Ishikawa (cell line): ENCODE data around the gene GPANK1.

Experiments
- CEBPB ChIP-seq: IDR thresholded peaks from 2 replicates; pipeline ENCODE4 v1.6.1; 2012
- CREB1 ChIP-seq: IDR thresholded peaks from 2 replicates; pipeline ENCODE4 v1.6.1; 2012; ENCODE audit warnings: low read depth
- EGR1 ChIP-seq: IDR thresholded peaks from 2 replicates; pipeline ENCODE4 v1.6.1; 2012
- EP300 ChIP-seq: IDR thresholded peaks from 2 replicates; pipeline ENCODE4 v1.6.1; 2012; ENCODE audit warnings: borderline replicate concordance
- FOXM1 ChIP-seq: IDR thresholded peaks from 2 replicates; pipeline ENCODE4 v1.6.1; 2012; ENCODE audit warnings: low read depth, borderline replicate concordance
- NFIC ChIP-seq: IDR thresholded peaks from 2 replicates; pipeline ENCODE4 v1.6.1; 2012
- RAD21 ChIP-seq: IDR thresholded peaks from 2 replicates; pipeline ENCODE4 v1.6.1; 2012; ENCODE audit warnings: low read depth
- TAF1 ChIP-seq: IDR thresholded peaks from 2 replicates; pipeline ENCODE4 v1.6.1; 2012; ENCODE audit warnings: low read depth, mild to moderate bottlenecking
- TCF12 ChIP-seq: IDR thresholded peaks from 2 replicates; pipeline ENCODE4 v1.6.1; 2012; ENCODE audit warnings: low read depth
- TEAD4 ChIP-seq: IDR thresholded peaks from 2 replicates; pipeline ENCODE4 v1.6.1; 2012
- YY1 ChIP-seq: IDR thresholded peaks from 2 replicates; pipeline ENCODE4 v1.6.1; 2012; ENCODE audit warnings: low read depth
- ZBTB7A ChIP-seq: IDR thresholded peaks from 2 replicates; pipeline ENCODE4 v1.6.1; 2012; ENCODE audit warnings: low read depth
- TF ChIP-seq, protein P1 (sequence below): IDR thresholded peaks from 2 replicates; pipeline ENCODE4 v1.6.1; 2012
- TF ChIP-seq, protein P2 (sequence below): IDR thresholded peaks from 2 replicates; pipeline ENCODE4 v1.6.1; 2012; ENCODE audit warnings: low read depth, mild to moderate bottlenecking
- TF ChIP-seq, protein P3 (sequence below): IDR thresholded peaks from 2 replicates; pipeline ENCODE4 v1.6.1; 2012

GPANK1 gene

DNA sequence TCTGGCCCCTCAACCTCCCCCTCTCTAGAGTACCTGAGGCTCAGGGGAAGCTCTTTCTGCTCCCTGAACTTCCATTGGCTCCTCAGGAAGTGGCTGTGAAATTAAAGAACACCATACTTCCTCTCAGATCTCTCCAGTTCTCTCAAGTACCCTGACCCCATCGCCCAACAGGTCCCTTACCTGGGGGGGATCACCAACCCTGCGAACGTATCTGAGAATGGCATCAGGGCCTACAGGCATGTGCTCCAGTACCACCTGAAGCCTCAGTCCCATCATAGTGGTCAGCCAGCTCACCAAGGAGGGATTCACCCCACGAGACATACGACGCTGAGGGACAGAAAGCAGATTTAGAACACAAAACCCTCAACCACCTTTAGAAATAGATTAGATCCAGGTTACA is 24.2 kb downstream of the GPANK1 start:
- TF ChIP-seq, protein P1, sequence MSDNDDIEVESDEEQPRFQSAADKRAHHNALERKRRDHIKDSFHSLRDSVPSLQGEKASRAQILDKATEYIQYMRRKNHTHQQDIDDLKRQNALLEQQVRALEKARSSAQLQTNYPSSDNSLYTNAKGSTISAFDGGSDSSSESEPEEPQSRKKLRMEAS, result no peak
- TF ChIP-seq TEAD4 (no peak), EP300 (no peak), CREB1 (no peak), TAF1 (no peak), TCF12 (no peak), YY1 (no peak), NFIC (no peak), CEBPB (no peak), EGR1 (no peak), ZBTB7A (no peak), RAD21 (no peak), FOXM1 (no peak)
- TF ChIP-seq, protein P2, sequence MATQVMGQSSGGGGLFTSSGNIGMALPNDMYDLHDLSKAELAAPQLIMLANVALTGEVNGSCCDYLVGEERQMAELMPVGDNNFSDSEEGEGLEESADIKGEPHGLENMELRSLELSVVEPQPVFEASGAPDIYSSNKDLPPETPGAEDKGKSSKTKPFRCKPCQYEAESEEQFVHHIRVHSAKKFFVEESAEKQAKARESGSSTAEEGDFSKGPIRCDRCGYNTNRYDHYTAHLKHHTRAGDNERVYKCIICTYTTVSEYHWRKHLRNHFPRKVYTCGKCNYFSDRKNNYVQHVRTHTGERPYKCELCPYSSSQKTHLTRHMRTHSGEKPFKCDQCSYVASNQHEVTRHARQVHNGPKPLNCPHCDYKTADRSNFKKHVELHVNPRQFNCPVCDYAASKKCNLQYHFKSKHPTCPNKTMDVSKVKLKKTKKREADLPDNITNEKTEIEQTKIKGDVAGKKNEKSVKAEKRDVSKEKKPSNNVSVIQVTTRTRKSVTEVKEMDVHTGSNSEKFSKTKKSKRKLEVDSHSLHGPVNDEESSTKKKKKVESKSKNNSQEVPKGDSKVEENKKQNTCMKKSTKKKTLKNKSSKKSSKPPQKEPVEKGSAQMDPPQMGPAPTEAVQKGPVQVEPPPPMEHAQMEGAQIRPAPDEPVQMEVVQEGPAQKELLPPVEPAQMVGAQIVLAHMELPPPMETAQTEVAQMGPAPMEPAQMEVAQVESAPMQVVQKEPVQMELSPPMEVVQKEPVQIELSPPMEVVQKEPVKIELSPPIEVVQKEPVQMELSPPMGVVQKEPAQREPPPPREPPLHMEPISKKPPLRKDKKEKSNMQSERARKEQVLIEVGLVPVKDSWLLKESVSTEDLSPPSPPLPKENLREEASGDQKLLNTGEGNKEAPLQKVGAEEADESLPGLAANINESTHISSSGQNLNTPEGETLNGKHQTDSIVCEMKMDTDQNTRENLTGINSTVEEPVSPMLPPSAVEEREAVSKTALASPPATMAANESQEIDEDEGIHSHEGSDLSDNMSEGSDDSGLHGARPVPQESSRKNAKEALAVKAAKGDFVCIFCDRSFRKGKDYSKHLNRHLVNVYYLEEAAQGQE, result no peak
- TF ChIP-seq, protein P3, sequence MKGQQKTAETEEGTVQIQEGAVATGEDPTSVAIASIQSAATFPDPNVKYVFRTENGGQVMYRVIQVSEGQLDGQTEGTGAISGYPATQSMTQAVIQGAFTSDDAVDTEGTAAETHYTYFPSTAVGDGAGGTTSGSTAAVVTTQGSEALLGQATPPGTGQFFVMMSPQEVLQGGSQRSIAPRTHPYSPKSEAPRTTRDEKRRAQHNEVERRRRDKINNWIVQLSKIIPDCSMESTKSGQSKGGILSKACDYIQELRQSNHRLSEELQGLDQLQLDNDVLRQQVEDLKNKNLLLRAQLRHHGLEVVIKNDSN, result no peak

DNA sequence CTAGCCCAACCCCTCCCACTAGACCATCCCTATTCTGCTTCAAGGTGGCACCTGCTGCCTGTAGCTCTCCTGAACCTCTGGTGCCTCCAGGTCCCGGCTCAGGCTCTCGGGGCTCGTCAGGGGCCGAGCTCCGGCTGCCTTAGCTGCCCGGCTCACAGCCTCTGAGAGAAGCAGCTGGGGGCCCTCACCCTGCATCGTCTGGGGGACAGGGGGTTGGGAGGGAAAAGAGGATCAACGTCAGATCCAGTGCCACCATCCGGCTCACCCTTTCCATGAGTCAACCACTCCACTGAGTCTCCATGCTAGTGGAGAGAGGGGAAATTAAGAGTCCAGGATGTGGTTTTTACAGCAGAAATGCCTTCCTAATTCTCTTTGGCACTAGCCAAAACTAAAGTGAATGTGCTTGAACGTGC is 25.3 kb downstream of the GPANK1 start:
- TF ChIP-seq EP300, result no peak
- no peak for TF ChIP-seq CEBPB
- TF ChIP-seq TCF12, result no peak
- no peak for TF ChIP-seq ZBTB7A
- no peak for TF ChIP-seq FOXM1
- no peak for TF ChIP-seq EGR1
- no peak for TF ChIP-seq TEAD4
- TF ChIP-seq, protein P3, result no peak
- TF ChIP-seq, protein P2, result no peak
- TF ChIP-seq TAF1, result no peak
- TF ChIP-seq RAD21, result no peak
- TF ChIP-seq CREB1, result no peak
- no peak for TF ChIP-seq NFIC

DNA sequence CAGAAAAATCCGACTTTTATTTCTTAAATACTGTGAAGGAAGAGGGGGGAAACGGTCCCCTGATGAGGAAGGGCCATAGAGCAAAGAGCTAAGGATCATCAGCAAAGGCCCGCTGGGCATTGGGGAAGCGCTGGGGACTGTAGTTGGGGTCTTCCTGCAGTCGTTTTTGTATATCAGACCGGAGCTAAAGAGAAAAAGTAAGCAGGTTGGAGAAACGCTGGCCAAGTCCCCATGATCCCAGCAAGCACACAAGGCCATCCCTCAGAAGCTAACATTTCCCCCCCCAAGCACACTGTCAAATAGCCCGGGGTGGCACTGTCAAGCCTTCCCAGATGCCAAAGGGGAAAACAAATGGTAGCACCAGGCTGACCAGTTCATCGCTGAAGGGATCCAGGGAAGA is 25.8 kb downstream of the GPANK1 start:
- TF ChIP-seq CREB1, result no peak
- TF ChIP-seq YY1, result no peak
- no peak for TF ChIP-seq FOXM1
- TF ChIP-seq CEBPB, result no peak
- TF ChIP-seq NFIC, result no peak
- no peak for TF ChIP-seq TAF1
- TF ChIP-seq, protein P2, result no peak

DNA sequence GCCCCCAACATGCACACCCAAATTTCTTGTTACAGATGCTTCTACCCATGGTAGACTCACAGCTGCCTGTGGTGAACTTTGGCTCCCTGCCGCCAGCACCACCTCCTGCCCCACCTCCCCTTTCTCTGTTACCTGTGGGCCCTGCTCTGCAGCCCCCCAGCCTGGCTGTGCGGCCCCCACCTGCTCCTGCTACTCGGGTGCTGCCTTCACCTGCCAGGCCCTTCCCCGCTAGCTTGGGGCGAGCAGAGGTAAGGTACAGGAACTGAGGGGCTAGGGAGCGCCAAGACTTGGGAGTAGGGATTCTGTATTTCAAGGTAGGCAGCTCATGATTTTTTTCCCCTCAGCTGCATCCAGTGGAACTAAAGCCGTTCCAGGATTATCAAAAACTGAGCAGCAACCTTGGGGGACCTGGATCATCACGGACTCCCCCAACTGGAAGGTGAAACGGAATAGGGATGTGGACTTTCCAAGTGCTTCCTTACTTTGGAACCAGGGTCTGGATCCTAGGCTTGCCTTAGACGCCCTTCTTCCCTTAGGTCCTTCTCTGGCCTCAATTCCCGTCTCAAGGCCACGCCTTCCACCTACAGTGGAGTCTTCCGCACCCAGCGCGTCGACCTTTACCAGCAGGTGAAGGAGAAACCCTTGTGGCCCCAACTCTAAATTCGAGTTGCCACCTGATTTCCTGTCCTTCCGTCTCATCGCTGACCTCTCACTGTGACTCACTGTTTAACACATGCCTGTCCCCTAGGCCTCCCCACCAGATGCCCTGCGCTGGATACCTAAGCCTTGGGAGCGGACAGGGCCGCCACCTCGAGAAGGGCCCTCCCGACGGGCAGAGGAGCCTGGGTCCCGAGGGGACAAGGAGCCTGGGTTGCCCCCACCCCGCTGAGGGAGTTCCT is 27.9 kb downstream of the GPANK1 start:
- TF ChIP-seq EP300, result no peak
- TF ChIP-seq TCF12, result no peak
- TF ChIP-seq YY1, result no peak
- TF ChIP-seq, protein P2, result no peak
- TF ChIP-seq, protein P1, result no peak
- TF ChIP-seq, protein P3, result no peak
- TF ChIP-seq TAF1, result no peak
- TF ChIP-seq FOXM1, result no peak
- TF ChIP-seq RAD21, result no peak
- TF ChIP-seq TEAD4, result no peak
- TF ChIP-seq CREB1, result no peak
- no peak for TF ChIP-seq NFIC
- no peak for TF ChIP-seq CEBPB
- TF ChIP-seq ZBTB7A, result no peak
- no peak for TF ChIP-seq EGR1
